ENCODE data around the gene ACTL7B.
"Not testable (repeated sequence)": the region's sequence is repeated elsewhere in the genome, so short reads cannot be mapped to it uniquely, and the experiment has no call there.

The ACTL7B gene

DNA sequence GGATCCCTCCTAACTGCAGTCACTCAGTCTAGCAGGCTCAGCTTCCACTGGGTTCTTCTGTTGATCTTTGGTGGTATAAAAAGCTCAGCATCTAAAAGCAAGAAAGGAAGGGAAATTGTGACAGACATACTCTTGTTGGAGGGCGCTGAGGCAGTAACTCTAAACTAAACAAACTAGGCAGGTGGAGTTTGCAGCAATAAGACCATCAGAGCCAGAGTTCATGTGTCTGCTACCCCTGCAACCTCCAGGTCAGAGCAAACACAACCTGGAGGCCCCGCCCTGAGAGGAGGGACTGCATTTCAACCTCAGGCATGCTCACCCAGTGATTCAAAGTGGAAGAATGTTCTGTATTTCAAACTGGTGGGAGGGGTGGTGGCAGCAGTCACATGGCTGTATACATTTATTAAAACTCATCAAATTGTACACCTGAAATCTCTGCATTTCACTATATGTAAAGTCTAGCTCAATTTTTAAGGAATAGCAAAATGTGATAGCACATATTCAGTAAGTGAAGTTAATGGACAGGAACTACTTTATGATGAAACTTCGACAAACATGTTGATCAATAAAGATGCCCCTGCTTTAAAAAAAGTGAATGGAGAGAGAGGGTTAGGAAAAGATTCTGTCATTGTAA lies 13.4 kb upstream of the ACTL7B start:
- peak; percentile 28 for DNase-seq

DNA sequence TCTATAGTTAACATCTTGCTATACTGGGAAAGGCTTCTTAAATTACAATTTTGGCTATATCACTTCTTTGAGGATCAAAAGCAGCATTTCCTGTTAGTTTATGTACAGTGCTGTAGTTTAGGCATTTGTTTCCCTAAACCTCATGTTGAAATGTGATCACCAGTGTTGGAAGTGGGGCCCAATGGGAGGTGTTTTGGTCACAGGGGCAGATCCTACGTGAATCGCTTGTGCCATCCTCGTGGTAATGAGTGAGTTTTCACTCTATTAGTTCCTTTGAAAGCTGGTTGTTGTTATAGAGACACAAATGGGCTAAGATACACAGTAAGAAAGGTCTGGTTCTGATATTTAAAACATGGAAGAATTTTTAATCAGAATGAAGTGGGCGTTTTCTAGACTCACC lies 12.0 kb upstream of the ACTL7B start:
- DNase-seq = no peak

GRCh38 chr9:108867116-108867515 lies 11.3 kb upstream of the ACTL7B start:
- DNase-seq = no peak

- DNase-seq = no peak
Measured at GRCh38 chr9:108866001-108866420, 10.2 kb upstream of the ACTL7B start.

DNA sequence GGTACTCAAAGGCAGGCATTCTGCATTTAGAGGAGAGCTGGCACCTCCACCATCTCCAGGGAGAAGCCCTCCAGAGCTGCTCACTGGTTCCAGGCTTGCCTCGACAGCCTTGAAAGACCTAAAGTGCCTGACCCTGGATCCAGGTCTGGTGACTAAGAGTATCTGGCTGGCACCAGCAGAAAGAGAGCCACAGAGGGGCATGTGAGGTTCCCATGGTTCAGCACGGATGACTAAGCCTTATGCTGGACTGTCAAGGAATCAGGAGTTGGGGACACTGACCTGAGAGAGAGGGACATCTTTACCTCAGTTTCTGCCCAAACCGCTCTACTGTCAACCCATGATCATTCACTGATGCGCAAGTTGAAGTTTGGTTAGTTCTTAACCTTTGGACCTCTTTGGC lies 9.3 kb upstream of the ACTL7B start:
- no peak for DNase-seq

DNA sequence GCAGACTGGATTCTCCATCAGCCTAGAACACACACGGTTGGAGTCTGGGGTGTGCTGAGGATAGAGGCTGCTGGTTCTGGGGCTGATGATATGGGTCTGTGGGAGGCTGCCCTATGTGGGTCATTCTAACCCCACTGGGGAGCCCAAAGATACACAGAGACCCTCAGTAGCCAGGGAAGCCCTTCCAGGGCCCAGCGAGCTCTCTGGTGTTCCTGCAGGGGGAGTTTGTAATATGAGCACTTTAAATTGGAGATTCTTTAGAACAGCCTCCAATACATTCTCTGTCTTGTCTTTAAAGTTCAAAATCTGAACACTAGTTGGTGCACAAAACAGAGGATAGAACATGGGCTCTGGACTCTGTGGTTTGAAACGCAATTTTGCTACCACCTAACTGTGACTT lies 8.7 kb upstream of the ACTL7B start:
- no peak for DNase-seq

DNA sequence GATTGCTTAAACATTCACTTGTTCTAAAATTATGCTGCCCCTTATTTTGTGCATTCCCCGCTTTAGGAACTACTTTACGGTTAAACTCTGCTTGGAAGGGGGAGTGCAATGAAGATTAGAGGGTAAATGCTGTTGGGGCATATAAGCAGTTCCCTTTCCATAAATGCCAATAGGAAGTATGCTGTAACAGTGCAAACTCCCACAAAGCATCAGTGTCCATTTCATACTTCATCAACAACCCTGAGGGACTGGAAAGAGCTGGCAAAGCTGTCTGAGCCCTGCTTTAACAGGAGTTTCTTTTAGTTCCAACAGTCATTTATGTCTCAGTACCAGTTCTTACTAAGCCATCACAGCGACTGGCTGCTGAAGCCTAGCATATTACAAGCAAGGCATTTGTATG lies 8.1 kb upstream of the ACTL7B start:
- DNase-seq = no peak

DNA sequence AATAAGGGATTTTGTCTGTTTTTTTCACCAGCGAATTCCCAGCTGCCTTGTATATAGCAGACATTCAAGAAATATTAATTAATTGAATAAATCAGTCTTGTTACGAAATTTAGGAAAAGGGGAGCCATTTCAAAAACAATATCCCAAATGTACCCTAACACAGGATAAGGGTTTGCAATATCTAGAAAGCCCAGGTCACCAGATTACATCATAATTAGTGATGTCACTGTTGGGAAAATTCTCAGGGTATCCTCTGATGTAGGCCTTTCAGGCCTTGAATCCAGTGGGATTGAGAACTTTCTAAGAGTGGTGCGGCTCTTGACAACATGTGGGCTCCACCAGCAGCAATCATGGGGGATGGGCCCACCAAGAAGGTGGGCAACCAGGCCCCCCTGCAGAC lies 6.2 kb upstream of the ACTL7B start, which contains the start of gene ACTL7A:
Gene ACTL7A (plus strand): TSS at position 270 of the 400 bp plus-strand sequence. CDS start 57 bp downstream, at position 327.
- DNase-seq = no peak

- no peak for DNase-seq
Measured at GRCh38 chr9:108861464-108861863, 5.7 kb upstream of the ACTL7B start.

DNA sequence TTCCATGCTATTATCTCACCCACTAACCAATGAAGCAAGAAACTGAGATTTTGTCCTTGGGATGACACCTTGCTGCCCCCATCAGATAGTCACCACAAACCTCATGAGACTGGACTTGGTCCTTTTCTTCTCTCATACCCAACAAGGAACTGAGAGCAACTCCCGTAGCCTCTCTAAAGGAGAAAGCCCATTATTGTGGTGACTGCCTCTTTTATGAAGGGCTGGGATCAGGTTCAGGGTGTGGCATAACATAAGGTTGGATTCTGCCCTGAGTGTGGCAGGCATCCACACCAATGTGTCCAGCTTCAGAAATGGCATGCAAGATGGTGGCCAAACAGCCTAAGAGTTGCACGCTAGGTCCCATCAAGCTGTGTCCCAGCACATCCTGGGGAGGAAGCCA lies 5.0 kb upstream of the ACTL7B start:
- no peak for DNase-seq

DNA sequence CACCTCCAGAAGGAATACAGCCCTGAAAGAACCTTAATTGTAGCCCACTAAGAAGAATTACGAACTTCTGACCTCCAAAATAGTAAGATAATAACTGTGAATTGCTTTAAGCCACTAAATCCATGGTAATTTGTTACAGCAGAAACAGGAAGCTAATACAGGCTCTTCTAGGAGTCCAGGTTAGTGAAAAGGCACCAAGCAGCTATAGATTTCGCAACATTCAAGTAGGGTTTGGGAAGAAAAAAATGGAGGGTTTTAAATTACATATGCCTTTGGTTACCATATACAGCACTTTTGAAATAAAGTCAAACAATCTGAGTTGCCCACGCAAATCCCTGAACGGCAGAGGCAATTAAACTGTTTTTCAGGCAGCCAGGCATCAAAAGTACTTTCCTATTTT lies 4.6 kb upstream of the ACTL7B start:
- no peak for DNase-seq

- DNase-seq = no peak
Measured at GRCh38 chr9:108859459-108860114, 3.8 kb upstream of the ACTL7B start.

GRCh38 chr9:108857572-108857971 lies 1.8 kb upstream of the ACTL7B start:
- DNase-seq = no peak

GRCh38 chr9:108855529-108855886 lies 278 bp downstream of the ACTL7B start:
- no peak for DNase-seq

- DNase-seq = no peak
Measured at GRCh38 chr9:108854641-108855528, 901 bp downstream of the ACTL7B start.

- no peak for DNase-seq
Measured at GRCh38 chr9:108854094-108854493, 1.7 kb downstream of the ACTL7B start.

DNA sequence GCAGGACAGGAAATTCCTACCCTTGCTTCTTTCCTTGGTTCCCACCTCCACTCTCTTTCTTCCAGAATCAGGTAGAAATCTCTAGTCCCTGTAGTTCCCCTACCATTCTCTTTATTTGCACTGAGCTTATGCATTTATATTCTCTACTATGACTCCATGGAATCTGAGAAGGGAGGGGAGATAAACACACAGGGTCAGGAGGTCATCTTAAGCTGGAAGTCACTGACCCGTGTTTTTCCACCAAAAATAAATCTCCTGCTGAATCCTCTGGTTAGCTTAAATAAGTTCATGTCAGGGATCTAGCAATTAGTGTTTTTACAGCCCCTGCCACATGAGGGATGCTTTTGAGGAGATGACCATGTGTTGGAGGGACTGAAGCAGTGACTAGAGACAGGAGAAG lies 3.7 kb downstream of the ACTL7B start:
- no peak for DNase-seq

GRCh38 chr9:108851138-108851537 lies 4.6 kb downstream of the ACTL7B start:
- DNase-seq = no peak

GRCh38 chr9:108850293-108850897 lies 5.4 kb downstream of the ACTL7B start:
- no peak for DNase-seq

DNA sequence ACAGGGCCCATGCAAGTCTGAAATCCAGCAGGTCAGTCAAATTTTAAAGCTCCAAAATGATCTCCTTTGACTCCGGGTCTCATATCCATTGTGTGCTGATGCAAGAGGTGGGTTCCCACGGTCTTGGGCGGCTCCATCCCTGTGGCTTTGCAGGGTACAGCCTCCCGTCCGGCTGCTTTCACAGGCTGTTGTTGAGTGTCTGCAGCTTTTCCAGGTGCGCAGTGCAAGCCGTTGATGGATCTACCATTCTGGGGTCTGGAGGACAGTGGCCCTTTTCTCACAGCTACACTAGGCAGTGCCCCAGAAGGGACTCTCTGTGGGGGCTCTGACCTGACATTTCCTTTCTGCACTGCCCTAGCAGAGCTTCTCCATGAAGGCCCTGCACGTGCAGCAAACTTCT lies 7.5 kb downstream of the ACTL7B start:
- not testable (repeated sequence) for DNase-seq

DNA sequence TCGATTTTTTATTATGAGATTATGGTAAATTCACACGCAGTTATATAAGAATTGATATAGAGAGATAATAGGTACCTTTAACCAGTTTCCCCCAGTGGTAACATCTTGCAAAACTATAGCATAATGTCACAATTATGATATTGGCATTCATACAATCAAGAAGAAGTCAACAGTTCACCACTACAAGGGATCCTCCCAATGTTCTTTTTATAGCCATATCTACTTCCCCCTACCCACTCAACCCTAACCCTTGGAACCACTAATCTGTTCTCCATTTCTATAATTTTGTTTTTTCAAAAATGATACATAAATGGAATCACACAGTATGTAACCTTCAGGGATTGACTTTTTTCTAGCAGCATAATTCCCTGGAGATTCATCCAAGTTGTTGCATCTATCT lies 9.8 kb downstream of the ACTL7B start:
- no peak for DNase-seq

DNA sequence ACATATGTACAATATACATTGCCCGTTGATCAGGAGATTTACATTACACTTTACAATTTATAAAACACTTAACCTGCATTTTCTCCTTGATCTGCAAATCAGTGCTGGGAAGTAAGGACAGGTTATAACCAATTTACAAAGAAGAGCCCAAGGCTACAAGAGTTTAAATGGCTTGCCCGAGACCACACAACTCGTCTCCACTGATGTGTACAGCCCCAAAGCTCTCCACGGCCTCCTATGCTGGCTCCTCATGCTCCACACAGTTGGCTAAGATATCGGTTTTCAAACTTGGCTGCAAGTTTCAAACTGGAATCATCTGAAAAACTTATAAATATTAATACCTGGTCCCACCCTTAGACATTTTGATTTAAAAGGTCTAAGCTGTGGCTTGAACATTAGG lies 10.3 kb downstream of the ACTL7B start:
- no peak for DNase-seq

- DNase-seq = no peak
Measured at GRCh38 chr9:108844856-108845255, 10.9 kb downstream of the ACTL7B start.

Measured in fibroblast of skin of abdomen (primary cell).